BLaER1 treated with 17β-estradiol and CSF1 and Interleukin-3, amounts not matched to agents 10 nM and 100 nM (cell line): ENCODE results near the gene AGPAT1.
A peak's percentile ranks its signal among the peaks of the same experiment; 100 is the strongest.

ENCODE experiments used
- H3K27ac ChIP-seq, 11 experiments: shearing (Covaris generic); formaldehyde crosslinking; 2 replicates each; pipeline ENCODE4 v1.8.1; 2022
- H3K27me3 ChIP-seq, 11 experiments: shearing (Covaris generic); formaldehyde crosslinking; 2 replicates each; pipeline ENCODE4 v1.8.1; 2022
- H3K36me3 ChIP-seq, 11 experiments: shearing (Covaris generic); formaldehyde crosslinking; 2 replicates each; pipeline ENCODE4 v1.8.1; 2022
- H3K4me1 ChIP-seq, 10 experiments: shearing (Covaris generic); formaldehyde crosslinking; 2 replicates each; pipeline ENCODE4 v1.8.1; 2022
- H3K4me2 ChIP-seq, 11 experiments: shearing (Covaris generic); formaldehyde crosslinking; 2 replicates each; pipeline ENCODE4 v1.8.1; 2022
- H3K4me3 ChIP-seq, 10 experiments: shearing (Covaris generic); formaldehyde crosslinking; 2 replicates each; pipeline ENCODE4 v1.8.1; 2022
- H3K9ac ChIP-seq, 11 experiments: shearing (Covaris generic); formaldehyde crosslinking; 2 replicates each; pipeline ENCODE4 v1.8.1; 2022
- H3K9me3 ChIP-seq, 11 experiments: shearing (Covaris generic); formaldehyde crosslinking; replicated peaks in 1 of 11; 2 replicates each; pipeline ENCODE4 v1.8.1; 2022
- H4K20me1 ChIP-seq, 11 experiments: shearing (Covaris generic); formaldehyde crosslinking; 2 replicates each; pipeline ENCODE4 v1.8.1; 2022
- Cebpa-rat ChIP-seq, 11 experiments: shearing (Covaris generic); IDR thresholded peaks; 2 replicates each; pipeline ENCODE4 v1.8.1; 2022

The AGPAT1 gene, protein sequence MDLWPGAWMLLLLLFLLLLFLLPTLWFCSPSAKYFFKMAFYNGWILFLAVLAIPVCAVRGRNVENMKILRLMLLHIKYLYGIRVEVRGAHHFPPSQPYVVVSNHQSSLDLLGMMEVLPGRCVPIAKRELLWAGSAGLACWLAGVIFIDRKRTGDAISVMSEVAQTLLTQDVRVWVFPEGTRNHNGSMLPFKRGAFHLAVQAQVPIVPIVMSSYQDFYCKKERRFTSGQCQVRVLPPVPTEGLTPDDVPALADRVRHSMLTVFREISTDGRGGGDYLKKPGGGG

DNA sequence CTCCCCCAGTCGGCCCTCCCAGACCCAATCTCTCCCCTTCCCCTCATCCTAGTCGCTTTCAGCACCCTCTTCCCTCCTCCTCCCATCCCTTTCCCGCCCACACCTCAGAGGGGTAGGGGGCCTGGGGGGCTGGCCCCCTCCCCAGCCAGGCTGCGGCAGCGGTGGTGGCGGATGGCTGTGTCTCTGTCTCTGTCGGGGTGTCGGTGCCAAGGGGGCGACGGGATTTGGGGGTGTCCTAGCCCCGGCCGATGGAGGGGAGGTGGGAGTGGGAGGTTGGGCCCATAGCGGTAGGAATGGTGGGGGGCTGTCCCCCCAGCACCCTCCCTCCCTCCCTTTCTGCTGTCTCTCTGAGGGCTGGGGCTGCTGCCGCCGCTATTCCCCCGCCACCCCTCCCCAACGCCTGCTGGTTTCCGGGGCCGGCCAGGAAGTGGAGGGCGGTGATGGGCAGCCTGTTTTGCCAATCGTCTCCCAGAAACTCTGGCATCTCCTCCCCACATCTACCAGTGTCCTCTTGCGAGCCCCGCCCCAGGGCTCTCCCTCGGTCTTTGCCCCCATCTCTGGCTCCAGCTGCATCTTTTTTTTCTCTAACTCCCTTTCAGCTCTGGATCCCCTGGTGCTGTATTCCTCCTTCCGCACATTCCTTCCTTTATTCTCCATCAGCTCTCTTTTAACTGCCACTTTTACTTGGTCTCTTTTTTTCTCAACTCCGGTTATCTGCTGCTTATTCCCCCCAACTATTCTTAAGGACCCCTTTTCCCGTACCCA lies at the start of gene AGPAT1:
AGPAT1 (minus strand) TSS at position 374 of the 765 bp plus-strand sequence. CDS start 4,588 bp downstream, outside the sequence.
- H3K4me1 ChIP-seq, result peaks cover 61 to 73% (median 69%) of the 10 kb centered on the region in 10 experiments
- peak within 1 kb of the TSS; percentile 73 to 90 (median 82) for H3K4me3 ChIP-seq
- no peaks in the 10 kb centered on the region for H3K27me3 ChIP-seq
- TF ChIP-seq Cebpa-rat (IDR thresholded peaks at IDR 0.05), result no peak
- H3K36me3 ChIP-seq, result peaks cover 10 to 25% (median 18%) of the 10 kb centered on the region in 11 experiments
- H3K27ac ChIP-seq, result peak within 1 kb of the TSS; percentile 80 to 94 (median 90)
- peak within 1 kb of the TSS; percentile 86 to 92 (median 90) for H3K9ac ChIP-seq
- peak within 1 kb of the TSS; percentile 92 to 100 (median 98) for H3K4me2 ChIP-seq
- no peaks in the 10 kb centered on the region for H3K9me3 ChIP-seq
- no peaks in the 10 kb centered on the region; a peak in 1 of 22 replicates for H4K20me1 ChIP-seq

DNA sequence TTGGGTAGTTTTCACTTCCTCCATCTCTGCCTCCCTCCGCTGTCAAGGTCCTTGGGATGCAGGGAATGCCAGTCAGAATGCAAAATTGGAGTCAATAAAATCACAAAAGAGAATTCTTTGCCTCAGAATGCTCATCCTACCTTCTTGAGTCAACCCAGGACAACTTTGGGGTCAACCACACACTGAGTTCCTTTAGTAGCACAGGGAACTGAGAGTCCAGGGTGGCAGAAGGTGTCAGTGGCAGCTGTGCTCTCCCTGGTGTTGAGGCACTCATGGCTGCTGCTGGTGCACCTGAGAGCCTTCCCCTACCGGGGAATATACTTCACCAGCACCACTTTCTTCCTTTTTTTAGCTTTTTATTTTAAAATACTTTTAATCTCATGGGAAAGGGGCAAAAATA lies 48.8 kb upstream of the AGPAT1 start:
- no peak overlapping the region for H3K9ac ChIP-seq
- no peak overlapping the region for H3K4me3 ChIP-seq
- no peaks in the 10 kb centered on the region for H3K27me3 ChIP-seq
- no peaks in the 10 kb centered on the region for H4K20me1 ChIP-seq
- H3K4me2 ChIP-seq, result no peak overlapping the region
- no peaks in the 10 kb centered on the region for H3K9me3 ChIP-seq
- TF ChIP-seq Cebpa-rat (IDR thresholded peaks at IDR 0.05), result no peak
- H3K36me3 ChIP-seq, result no peaks in the 10 kb centered on the region
- H3K27ac ChIP-seq, result no peak overlapping the region
- peaks cover 4 to 20% (median 9%) of the 10 kb centered on the region in 10 experiments; a peak in 13 of 20 replicates for H3K4me1 ChIP-seq

DNA sequence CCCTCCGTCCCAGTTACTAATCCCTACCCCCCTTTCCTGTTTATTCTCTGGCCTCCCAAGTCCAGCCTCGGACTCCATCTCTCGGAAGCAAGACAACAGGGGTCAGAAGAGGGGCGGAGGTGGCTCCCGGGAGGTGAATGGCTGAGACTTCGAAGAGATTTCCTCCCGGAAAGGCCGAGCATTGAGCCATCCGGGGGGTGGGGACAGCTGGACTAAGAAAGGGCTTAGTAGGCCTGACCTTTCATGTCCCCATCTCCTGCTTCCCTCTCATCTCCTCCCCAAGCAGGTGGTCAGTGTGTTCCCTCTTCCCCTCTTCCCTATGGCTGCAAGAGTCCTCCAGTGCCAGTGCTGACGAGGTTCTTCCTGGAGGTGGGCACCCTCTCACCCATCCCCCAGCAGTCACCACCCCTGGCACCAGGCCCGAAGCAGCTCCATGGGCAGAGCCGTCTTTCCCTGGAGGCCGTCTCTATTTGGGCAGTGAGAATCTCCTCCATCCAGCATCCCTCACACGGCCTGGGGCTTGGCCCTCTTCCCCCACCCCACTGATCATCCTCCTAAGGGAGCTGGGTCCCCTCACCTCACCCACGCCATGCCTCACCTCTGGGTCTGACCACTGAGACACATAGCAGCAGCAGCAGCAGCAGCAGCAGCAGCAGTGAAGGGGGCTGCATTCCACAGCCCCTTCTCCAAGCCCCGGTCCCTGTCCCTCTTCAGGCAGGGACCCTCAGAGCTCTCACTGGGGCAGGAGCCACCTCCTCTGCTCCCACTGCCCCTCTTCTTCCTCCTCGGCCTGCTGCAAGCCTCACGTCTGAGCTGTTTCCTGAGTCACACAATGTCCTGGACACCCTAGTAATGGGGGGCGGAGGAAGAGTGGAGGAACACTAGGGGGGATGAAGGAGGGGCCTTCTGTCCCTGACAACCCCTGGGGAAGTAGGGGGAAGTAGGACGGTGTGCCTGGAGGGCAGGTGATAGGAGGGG lies 47.7 kb upstream of the AGPAT1 start, which contains the start of gene NOTCH4:
NOTCH4 (minus strand) TSS at position 810 of the 978 bp plus-strand sequence; CDS start at position 671, 139 bp downstream.
- Histone ChIP-seq H3K4me3 (no peak within 1 kb of the TSS), H3K27ac (no peak within 1 kb of the TSS), H3K4me1 (peaks cover 4 to 20% (median 9%) of the 10 kb centered on the region in 10 experiments; a peak in 13 of 20 replicates), H3K9ac (no peak within 1 kb of the TSS), H3K36me3 (no peaks in the 10 kb centered on the region), H3K27me3 (no peaks in the 10 kb centered on the region), H3K9me3 (no peaks in the 10 kb centered on the region), H4K20me1 (no peaks in the 10 kb centered on the region), H3K4me2 (peak within 1 kb of the TSS in 3 of 11 experiments; percentile 33 to 59 (median 35); a peak in 5 of 22 replicates)
- no peak for TF ChIP-seq Cebpa-rat (IDR thresholded peaks at IDR 0.05)

DNA sequence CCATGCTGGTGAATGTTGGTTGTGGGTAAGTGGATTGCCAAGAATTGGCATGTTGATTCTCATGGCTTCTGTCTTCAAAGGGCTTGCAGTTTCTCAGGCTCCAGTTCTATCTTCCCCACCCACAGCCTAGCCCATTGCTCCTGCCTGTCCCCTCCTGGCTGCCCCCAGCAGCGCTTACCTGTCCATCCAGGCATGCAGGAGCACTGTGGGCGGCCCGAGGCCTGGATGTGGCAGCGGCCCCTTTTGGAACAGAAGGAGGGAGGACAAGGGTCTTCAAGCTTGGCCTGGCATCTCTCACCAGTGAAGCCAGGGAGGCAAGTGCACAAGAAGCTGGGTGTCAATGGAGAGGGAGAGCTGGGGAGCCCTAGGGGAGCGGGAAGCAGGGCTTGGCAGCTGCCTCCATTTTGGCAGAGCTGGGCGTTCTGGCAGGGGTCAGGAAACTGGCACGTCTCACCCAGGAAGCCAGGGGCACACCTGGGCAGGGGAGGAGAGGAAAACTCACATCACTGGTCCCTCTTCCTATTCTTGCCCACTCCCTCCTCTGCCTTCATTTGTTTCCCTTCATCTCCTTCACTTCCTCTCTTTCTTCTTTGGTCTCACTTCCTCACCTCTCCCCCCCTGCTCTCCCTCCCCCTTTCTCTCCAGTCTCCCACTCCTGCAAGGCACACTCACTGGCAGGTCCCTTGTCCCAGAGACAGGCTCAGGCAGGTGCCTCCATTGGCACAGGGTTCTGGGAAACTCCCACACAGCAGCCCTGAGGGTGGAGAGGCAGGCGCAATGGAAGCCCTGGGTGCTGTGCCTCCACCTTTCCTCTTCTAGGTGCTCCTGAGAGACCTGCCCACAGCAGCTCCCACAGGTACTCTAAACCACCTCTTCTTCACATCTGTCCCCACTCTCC lies 46.7 kb upstream of the AGPAT1 start:
- Histone ChIP-seq H3K4me1 (peaks cover 4 to 20% (median 9%) of the 10 kb centered on the region in 10 experiments; a peak in 13 of 20 replicates), H3K4me2 (peak overlapping the region in 8 of 11 experiments; percentile 12 to 59 (median 34); a peak in 8 of 22 replicates), H3K9ac (no peak overlapping the region), H3K27me3 (no peaks in the 10 kb centered on the region), H3K9me3 (no peaks in the 10 kb centered on the region), H3K4me3 (no peak overlapping the region), H4K20me1 (no peaks in the 10 kb centered on the region), H3K36me3 (no peaks in the 10 kb centered on the region), H3K27ac (no peak overlapping the region; a peak in 1 of 22 replicates)
- no peak for TF ChIP-seq Cebpa-rat (IDR thresholded peaks at IDR 0.05)

DNA sequence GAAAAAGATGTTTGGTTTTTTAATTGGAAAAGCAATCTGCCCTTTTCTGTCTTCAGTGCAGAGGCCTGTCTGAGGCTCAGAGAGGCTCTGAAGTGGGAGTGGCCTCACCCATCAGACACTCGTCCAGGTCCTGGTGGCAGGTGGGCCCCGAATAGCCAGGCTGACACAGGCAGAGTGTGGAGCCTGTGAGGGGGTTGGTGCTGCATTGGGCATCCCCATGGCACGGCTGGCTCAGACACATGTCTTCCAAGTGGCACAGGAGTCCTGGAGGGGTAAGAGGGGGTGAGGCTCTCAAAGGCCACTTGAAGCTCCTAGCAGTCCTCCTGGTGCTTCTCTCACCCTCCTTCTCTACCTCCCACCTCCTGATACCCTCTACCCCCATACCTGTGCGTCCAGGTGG lies 44.1 kb upstream of the AGPAT1 start:
- no peak for TF ChIP-seq Cebpa-rat (IDR thresholded peaks at IDR 0.05)
- H3K9me3 ChIP-seq, result no peaks in the 10 kb centered on the region
- no peak overlapping the region for H3K4me3 ChIP-seq
- H3K36me3 ChIP-seq, result no peaks in the 10 kb centered on the region
- no peaks in the 10 kb centered on the region for H3K27me3 ChIP-seq
- H3K4me2 ChIP-seq, result no peak overlapping the region
- H4K20me1 ChIP-seq, result no peaks in the 10 kb centered on the region
- H3K4me1 ChIP-seq, result peaks cover 4 to 20% (median 8%) of the 10 kb centered on the region in 10 experiments; a peak in 12 of 20 replicates
- no peak overlapping the region for H3K9ac ChIP-seq
- H3K27ac ChIP-seq, result no peak overlapping the region

DNA sequence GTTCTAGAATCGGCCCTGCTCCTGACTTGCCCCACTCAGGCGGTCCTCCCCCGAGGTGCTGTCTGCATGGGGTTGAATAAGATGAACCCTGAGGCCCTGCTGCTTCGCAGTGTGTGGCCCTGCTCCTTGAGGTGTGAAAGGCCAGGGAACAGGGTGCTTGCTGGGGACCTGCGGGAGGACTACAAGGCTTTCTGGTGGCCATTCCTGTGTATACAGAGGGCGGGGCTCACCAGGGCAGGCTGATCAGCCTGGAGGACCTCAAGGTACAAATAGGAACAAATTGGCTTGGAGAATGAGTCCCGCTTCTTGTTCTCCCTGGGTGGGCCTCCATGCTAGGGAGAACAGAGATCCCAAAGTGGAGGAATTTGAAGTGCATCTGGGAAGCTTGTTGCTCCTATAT lies 42.3 kb upstream of the AGPAT1 start:
- no peak overlapping the region for H3K4me3 ChIP-seq
- no peak overlapping the region for H3K9ac ChIP-seq
- no peaks in the 10 kb centered on the region for H3K27me3 ChIP-seq
- no peaks in the 10 kb centered on the region for H4K20me1 ChIP-seq
- no peaks in the 10 kb centered on the region for H3K9me3 ChIP-seq
- H3K27ac ChIP-seq, result no peak overlapping the region
- H3K36me3 ChIP-seq, result no peaks in the 10 kb centered on the region
- H3K4me1 ChIP-seq, result peaks cover 4 to 11% (median 9%) of the 10 kb centered on the region in 10 experiments; a peak in 12 of 20 replicates
- no peak for TF ChIP-seq Cebpa-rat (IDR thresholded peaks at IDR 0.05)
- no peak overlapping the region for H3K4me2 ChIP-seq

DNA sequence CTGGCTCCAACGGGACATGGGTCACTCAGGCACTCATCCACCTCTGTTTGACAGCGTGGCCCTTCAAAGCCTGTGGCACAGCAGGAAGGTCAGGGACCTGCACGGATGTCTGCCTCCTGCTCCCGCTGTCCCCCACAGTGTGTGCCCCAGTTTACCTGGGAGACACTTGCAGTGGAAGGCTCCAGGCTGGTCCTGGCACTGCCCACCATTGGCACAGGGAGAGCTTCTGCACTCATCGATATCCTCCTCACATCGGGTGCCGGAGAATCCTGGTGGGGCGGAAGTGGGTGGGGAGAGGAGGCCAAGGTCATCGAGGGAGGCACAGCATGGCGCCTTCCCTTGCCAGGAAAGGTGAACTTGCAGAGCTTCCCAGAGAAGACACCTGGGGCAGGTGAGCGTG lies 41.1 kb upstream of the AGPAT1 start:
- TF ChIP-seq Cebpa-rat (IDR thresholded peaks at IDR 0.05), result no peak
- Histone ChIP-seq H3K36me3 (no peaks in the 10 kb centered on the region), H3K9ac (no peak overlapping the region), H3K27me3 (no peaks in the 10 kb centered on the region), H3K9me3 (no peaks in the 10 kb centered on the region), H3K4me2 (no peak overlapping the region), H4K20me1 (no peaks in the 10 kb centered on the region), H3K27ac (no peak overlapping the region), H3K4me1 (peaks cover 0 to 3% (median 0%) of the 10 kb centered on the region in 10 experiments; a peak in 1 of 20 replicates), H3K4me3 (no peak overlapping the region)

DNA sequence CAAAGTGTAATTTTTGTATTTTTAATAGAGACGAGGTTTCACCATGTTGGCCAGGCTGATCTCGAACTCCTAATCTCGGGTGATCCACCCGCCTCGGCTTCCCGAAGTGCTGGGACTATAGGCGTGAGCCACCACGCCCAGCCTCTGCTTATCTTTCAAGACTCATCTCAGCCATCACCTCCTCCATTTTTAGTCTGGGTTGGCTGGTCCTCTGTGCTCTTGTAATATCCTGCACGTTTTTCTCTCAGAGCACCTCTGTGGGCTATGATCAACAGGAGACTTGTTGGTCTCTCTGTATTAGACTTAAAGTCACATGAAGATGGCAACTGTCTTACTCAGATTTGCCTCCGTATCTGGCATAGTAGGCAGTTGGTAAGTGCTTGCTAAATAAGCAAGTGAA lies 40.4 kb upstream of the AGPAT1 start:
- Histone ChIP-seq H3K27me3 (no peaks in the 10 kb centered on the region), H3K4me3 (no peak overlapping the region), H3K36me3 (no peaks in the 10 kb centered on the region), H3K9ac (no peak overlapping the region), H3K4me1 (0 out of 20 replicates have a peak, but pooled peaks cover 0 to 3% (median 0%) of the 10 kb centered on the region in 10 experiments), H3K4me2 (no peak overlapping the region), H3K9me3 (no peaks in the 10 kb centered on the region), H3K27ac (no peak overlapping the region), H4K20me1 (no peaks in the 10 kb centered on the region)
- TF ChIP-seq Cebpa-rat (IDR thresholded peaks at IDR 0.05), result no peak
